ENCODE measurements around the gene LPIN1. TPM values are rescaled to one million over a fixed set of nuclear protein-coding genes. Genes with fewer than 3 reads are reported as not detected.

LPIN1 gene
- total RNA-seq, 1 experiment from 2014 or later: 13.9 TPM

GRCh38 chr2:11852526-11853196 lies 106.2 kb downstream of the LPIN1 start:
- TF ChIP-seq GTF2I (CRISPR knock-in tag; conservative IDR thresholded peaks at IDR 0.05): no peak
- no peak for TF ChIP-seq ZBTB21 (CRISPR knock-in tag; IDR thresholded peaks at IDR 0.05; ENCODE audit: borderline replicate concordance)
- no peak for TF ChIP-seq SP1 (CRISPR knock-in tag; conservative IDR thresholded peaks at IDR 0.05)
- TF ChIP-seq ZNF512 (CRISPR knock-in tag; IDR thresholded peaks at IDR 0.05; ENCODE audit: borderline replicate concordance): no peak
- TF ChIP-seq, protein P1, sequence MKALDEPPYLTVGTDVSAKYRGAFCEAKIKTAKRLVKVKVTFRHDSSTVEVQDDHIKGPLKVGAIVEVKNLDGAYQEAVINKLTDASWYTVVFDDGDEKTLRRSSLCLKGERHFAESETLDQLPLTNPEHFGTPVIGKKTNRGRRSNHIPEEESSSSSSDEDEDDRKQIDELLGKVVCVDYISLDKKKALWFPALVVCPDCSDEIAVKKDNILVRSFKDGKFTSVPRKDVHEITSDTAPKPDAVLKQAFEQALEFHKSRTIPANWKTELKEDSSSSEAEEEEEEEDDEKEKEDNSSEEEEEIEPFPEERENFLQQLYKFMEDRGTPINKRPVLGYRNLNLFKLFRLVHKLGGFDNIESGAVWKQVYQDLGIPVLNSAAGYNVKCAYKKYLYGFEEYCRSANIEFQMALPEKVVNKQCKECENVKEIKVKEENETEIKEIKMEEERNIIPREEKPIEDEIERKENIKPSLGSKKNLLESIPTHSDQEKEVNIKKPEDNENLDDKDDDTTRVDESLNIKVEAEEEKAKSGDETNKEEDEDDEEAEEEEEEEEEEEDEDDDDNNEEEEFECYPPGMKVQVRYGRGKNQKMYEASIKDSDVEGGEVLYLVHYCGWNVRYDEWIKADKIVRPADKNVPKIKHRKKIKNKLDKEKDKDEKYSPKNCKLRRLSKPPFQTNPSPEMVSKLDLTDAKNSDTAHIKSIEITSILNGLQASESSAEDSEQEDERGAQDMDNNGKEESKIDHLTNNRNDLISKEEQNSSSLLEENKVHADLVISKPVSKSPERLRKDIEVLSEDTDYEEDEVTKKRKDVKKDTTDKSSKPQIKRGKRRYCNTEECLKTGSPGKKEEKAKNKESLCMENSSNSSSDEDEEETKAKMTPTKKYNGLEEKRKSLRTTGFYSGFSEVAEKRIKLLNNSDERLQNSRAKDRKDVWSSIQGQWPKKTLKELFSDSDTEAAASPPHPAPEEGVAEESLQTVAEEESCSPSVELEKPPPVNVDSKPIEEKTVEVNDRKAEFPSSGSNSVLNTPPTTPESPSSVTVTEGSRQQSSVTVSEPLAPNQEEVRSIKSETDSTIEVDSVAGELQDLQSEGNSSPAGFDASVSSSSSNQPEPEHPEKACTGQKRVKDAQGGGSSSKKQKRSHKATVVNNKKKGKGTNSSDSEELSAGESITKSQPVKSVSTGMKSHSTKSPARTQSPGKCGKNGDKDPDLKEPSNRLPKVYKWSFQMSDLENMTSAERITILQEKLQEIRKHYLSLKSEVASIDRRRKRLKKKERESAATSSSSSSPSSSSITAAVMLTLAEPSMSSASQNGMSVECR (CRISPR knock-in tag; IDR thresholded peaks at IDR 0.05; ENCODE audit: borderline replicate concordance): no peak
- TF ChIP-seq NR1H2 (CRISPR knock-in tag; IDR thresholded peaks at IDR 0.05): no peak
- TF ChIP-seq, protein P2, sequence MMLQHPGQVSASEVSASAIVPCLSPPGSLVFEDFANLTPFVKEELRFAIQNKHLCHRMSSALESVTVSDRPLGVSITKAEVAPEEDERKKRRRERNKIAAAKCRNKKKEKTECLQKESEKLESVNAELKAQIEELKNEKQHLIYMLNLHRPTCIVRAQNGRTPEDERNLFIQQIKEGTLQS (CRISPR knock-in tag; conservative IDR thresholded peaks at IDR 0.05): no peak
- TF ChIP-seq, protein P3, sequence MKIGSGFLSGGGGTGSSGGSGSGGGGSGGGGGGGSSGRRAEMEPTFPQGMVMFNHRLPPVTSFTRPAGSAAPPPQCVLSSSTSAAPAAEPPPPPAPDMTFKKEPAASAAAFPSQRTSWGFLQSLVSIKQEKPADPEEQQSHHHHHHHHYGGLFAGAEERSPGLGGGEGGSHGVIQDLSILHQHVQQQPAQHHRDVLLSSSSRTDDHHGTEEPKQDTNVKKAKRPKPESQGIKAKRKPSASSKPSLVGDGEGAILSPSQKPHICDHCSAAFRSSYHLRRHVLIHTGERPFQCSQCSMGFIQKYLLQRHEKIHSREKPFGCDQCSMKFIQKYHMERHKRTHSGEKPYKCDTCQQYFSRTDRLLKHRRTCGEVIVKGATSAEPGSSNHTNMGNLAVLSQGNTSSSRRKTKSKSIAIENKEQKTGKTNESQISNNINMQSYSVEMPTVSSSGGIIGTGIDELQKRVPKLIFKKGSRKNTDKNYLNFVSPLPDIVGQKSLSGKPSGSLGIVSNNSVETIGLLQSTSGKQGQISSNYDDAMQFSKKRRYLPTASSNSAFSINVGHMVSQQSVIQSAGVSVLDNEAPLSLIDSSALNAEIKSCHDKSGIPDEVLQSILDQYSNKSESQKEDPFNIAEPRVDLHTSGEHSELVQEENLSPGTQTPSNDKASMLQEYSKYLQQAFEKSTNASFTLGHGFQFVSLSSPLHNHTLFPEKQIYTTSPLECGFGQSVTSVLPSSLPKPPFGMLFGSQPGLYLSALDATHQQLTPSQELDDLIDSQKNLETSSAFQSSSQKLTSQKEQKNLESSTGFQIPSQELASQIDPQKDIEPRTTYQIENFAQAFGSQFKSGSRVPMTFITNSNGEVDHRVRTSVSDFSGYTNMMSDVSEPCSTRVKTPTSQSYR (CRISPR knock-in tag; IDR thresholded peaks at IDR 0.05): no peak
- TF ChIP-seq, protein P4, sequence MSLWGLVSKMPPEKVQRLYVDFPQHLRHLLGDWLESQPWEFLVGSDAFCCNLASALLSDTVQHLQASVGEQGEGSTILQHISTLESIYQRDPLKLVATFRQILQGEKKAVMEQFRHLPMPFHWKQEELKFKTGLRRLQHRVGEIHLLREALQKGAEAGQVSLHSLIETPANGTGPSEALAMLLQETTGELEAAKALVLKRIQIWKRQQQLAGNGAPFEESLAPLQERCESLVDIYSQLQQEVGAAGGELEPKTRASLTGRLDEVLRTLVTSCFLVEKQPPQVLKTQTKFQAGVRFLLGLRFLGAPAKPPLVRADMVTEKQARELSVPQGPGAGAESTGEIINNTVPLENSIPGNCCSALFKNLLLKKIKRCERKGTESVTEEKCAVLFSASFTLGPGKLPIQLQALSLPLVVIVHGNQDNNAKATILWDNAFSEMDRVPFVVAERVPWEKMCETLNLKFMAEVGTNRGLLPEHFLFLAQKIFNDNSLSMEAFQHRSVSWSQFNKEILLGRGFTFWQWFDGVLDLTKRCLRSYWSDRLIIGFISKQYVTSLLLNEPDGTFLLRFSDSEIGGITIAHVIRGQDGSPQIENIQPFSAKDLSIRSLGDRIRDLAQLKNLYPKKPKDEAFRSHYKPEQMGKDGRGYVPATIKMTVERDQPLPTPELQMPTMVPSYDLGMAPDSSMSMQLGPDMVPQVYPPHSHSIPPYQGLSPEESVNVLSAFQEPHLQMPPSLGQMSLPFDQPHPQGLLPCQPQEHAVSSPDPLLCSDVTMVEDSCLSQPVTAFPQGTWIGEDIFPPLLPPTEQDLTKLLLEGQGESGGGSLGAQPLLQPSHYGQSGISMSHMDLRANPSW (CRISPR knock-in tag; conservative IDR thresholded peaks at IDR 0.05; ENCODE audit: low read depth): no peak
- TF ChIP-seq TP53 (CRISPR knock-in tag; IDR thresholded peaks at IDR 0.05): no peak
- no peak for TF ChIP-seq ELF4 (CRISPR knock-in tag; IDR thresholded peaks at IDR 0.05; ENCODE audit: low read depth)
- no peak for TF ChIP-seq NFATC4 (CRISPR knock-in tag; IDR thresholded peaks at IDR 0.05)
- no peak for TF ChIP-seq ZNF219 (CRISPR knock-in tag; IDR thresholded peaks at IDR 0.05; ENCODE audit: borderline replicate concordance)
- TF ChIP-seq CTCF (IDR thresholded peaks at IDR 0.05): no peak
- no peak for TF ChIP-seq ZNF232 (CRISPR knock-in tag; IDR thresholded peaks at IDR 0.05)
- no peak for TF ChIP-seq ZBTB43 (CRISPR knock-in tag; IDR thresholded peaks at IDR 0.05)
- TF ChIP-seq ZNF263 (CRISPR knock-in tag; IDR thresholded peaks at IDR 0.05; ENCODE audit: low read depth): no peak
- TF ChIP-seq RORB (CRISPR knock-in tag; IDR thresholded peaks at IDR 0.05): no peak
- no peak overlapping the region for H3K27ac Mint-ChIP-seq
- POLR2A ChIA-PET: no interaction called here
- no peak overlapping the region for H3K4me3 Mint-ChIP-seq
- peaks cover 30% of the 10 kb centered on the region for H3K36me3 Mint-ChIP-seq
- CTCF ChIA-PET: interaction anchor here (0.8 kb wide), 1 partner anchor 99 kb away, joined by 4 read pairs; no protein-coding TSS in a partner anchor
- no peak for DNase-seq (ENCODE audit: low spot score)
- ATAC-seq: no peak
- H3K4me1 Mint-ChIP-seq: peaks cover 14% of the 10 kb centered on the region
- H3K9me3 Mint-ChIP-seq: peaks cover 41% of the 10 kb centered on the region
- peaks cover 5% of the 10 kb centered on the region for H3K27me3 Mint-ChIP-seq (ENCODE audit: low read depth)
